GM18502 (cell line): Measurements from ENCODE around the gene PPID.
"Not testable (repeated sequence)": the region's sequence is repeated elsewhere in the genome, so short reads cannot be mapped to it uniquely, and the experiment has no call there.

Experiments
- ATAC-seq: cut with Tn5 transposase; IDR thresholded peaks from one replicate; pipeline ENCODE4 v1.9.1; 2021; ENCODE audit warnings: mild to moderate bottlenecking; ENCODE audit not compliant: unreplicated experiment, poor library complexity

The PPID gene

DNA sequence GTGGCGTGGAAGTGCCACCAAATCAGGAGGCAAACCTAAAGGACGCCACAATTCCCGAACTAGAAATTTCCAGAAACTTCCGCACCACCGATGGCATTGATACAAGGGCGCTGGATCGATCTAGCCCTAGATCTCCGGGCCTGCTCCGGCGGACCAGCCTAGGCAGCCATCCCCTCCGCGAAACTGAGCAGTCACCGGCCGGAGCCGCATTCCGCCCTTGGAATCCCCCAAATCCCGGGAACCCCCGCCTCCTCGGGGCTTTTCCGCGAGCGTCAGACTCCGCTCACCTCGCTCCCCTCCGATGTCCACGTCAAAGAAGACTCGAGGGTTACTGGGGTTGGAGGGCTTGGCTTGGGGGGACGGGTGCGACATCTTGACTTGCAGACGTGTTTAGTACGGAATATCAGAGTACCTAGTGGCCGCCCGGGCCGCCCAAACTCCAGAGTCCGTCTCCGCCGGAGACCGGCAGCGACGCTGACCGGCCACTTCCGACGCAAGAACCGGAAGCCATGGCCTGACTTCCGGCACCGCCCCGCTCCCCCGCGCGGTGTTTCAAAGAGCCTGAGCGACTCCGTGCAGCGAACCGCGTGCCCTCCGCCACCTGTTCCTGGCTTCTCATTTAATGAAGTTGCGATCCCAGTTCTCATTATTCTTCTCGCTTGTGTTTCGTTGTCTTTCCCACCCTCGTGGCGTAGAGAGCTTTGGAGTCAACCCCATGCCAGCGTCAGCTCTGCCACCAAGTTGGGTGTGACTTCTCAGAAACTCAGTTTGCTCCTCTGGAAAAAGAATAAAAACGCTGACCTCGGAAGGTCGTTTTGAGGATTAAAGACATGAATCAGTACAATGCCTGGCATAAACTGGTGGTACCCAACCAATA is at the start of gene PPID:
Gene PPID, minus strand, starts transcription at position 480 of the 877 bp plus-strand sequence. Its CDS starts 108 bp downstream, at position 372.
- peak; percentile 97 for ATAC-seq

GRCh38 chr4:158771776-158772175 is 48.6 kb upstream of the PPID start:
- ATAC-seq = no peak

GRCh38 chr4:158770671-158771070 is 47.5 kb upstream of the PPID start:
- ATAC-seq = no peak

GRCh38 chr4:158769175-158769921 is 46.2 kb upstream of the PPID start:
- peak; percentile 39 for ATAC-seq

GRCh38 chr4:158768555-158769174 is 45.5 kb upstream of the PPID start, which contains the start of gene FNIP2:
Gene FNIP2, plus strand, starts transcription at chr4:158769026. Its CDS starts 187 bp downstream, at chr4:158769213.
- peak; percentile 87 for ATAC-seq

DNA sequence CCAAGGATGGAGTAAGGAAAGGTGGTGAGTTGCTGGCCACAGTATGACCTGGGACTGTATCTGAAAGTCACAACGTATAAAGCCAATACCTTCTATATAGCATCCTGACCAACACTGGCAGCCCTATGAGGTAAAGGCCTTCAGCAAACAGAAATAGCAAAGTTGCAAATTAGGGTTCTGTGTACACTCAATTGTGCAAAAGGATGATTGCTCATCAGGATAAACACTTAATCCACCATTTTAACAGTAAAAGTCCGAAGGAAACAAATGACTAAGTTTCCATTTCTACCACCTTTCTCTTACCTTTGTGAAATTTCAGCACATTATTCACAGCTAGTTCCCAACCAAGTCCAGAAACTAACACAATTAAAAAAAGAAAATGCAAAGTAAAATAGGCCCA is 44.3 kb upstream of the PPID start:
- no peak for ATAC-seq

DNA sequence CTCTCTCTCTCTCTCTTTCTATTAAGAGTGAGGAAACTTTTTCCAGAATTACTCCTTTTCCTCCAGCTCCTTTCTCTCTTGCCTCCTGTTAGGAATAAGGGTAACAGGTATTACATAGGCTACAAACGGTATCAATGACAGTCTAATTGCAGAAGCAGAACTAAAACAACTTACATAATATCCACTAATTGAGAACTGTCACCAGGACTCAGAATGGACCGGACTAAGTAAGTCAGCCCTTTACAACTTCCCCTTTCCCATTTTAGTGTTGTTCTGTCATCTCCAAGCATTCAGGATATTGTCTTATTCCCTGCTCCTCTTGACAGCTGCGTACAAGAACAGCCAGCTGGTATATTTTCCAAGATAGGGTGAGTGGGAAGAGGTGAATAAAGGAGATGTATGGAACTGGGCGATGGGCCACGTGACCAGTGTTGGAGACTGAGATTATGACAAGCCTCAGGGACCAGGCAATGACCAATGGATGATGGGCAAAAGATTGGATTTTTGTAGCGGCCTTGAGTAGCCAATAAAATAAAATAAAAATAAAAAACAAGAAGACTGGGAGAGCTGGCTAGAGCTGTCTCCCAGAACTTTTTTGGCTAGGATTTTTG is 43.3 kb upstream of the PPID start:
- no peak for ATAC-seq

DNA sequence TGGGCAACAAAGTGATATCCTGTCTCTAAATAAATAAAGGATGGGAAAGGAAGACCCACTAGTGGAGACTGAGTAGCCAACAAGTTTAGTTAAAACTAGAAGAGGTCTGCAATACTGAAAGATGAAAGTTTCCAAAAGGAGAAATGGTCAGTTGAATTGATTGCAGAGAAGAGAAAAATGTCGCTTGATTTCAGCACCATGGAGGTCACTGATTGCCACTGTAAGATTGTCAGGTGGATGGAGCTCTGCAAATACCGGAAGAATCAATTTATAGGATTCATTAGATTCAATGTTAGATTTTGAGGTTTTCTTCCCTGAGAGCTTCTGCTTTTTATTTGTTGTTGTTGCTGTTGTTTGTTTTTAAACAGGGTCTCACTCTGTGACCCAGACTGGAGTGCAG is 40.3 kb upstream of the PPID start:
- ATAC-seq = no peak

- no peak for ATAC-seq
Observed at GRCh38 chr4:158762553-158762952, 39.4 kb upstream of the PPID start.

DNA sequence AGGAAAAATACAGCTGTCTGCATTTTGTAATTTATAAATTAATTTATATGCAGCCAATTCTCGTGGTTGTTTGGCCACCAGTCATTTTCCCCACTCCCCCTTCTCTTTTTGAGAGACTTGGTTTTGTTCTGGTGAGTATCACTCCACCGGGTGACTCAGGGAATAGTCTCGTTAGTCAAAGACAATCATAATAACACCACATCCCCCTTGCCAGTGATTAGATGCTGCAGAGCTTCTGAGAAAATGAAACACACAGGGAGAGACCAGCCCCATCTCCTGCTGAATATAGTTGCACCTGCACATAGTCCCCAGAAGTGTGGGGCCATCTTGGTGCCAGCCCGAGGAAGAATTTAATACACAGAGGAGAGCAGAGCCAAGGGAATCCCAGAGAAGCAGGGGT is 37.7 kb upstream of the PPID start:
- no peak for ATAC-seq

- ATAC-seq = not testable (repeated sequence)
Observed at GRCh38 chr4:158759539-158759938, 36.3 kb upstream of the PPID start.

GRCh38 chr4:158758703-158759102 is 35.5 kb upstream of the PPID start:
- ATAC-seq = no peak

GRCh38 chr4:158758142-158758541 is 34.9 kb upstream of the PPID start:
- ATAC-seq = no peak

DNA sequence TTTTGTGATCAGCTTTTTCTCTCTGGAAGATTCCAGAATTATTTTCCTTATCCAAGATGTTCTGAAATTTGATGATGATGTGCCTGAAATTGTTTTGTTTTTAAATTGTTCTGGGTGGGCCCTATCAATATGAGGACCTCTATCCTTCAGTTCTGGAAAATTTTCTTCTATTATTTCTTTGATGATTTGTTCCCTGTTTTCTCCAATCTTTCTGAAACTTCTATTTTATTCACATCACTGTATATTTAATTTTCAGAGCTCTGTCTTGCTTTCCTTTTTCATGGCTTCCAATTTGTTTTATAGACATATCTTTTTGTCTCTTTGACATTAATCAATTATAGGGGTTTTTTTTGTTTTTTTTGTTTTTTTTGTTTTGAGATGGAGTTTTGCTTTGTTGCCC is 33.4 kb upstream of the PPID start:
- ATAC-seq = no peak

DNA sequence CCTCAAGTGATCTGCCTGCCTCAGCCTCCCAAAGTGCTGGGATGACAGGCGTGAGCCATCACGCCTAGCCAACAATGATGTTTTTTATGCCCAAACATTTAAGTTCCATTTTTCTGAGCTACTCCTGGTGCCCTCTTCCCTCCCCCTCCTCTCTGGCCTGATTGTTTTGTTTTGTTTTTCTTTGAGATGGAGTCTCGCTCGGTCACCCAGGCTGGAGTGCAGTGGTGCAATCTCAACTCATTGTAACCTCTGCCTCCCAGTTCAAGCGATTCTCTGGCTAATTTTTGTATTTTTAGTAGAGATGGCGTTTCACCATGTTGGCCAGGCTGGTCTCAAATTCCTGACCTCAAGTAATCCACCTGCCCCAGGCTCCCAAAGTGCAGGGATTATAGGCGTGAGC is 32.6 kb upstream of the PPID start:
- ATAC-seq = not testable (repeated sequence)

DNA sequence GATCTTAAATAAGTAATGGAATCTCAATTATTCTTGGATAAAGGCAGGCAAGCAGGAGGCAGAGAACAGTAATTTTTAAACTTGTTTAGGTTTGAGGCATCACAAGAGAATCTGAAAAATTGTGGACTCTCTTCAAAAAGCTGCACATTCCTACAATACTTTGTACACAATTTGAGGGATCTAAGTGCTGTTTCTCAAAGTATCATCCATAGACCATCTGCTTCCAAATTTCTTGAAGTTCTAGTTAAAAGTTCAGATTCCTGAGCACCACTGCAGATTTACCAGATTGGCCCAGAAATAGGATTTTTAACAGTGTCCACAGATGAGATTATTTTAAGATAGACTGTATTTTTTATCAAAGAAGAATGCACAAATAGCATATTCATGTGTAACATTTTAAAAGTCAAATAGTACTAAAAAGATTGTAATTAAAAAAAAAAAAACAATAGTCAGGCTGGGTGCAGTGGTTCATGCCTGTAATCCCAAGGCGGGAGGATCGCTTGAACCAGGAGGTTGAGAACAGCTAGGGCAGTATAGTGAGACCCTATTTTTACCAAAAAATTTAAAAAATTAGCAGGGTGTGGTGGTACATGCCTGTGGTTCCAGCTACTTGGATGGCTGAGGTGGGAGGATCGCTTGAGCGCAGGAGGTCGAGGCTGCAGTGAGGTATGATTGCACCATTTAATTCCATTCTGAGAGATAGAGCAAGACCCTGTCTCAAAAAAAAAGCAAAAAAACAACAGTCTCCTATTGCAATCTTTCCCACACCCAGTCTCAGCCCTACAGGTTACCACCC is 31.4 kb upstream of the PPID start:
- no peak for ATAC-seq

DNA sequence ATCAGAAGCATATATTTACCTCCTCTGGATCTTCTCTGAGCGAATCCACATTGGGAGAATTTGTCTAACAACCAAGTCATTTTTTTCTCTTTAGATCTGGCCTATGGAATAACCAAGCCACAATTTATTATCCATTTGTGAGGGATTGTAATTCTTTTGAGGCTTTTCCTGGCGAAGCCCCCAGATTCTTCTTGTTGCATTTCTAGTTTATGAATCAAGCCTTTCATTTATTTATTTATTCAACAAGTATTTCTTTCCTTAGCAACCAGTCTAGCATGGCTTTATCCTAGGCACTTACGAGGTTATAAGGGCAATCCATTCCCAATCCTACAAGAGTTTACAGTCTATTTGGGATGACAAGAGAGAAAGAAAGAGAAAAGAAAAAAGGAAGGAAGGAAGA is 27.2 kb upstream of the PPID start:
- no peak for ATAC-seq

GRCh38 chr4:158746537-158746936 is 23.3 kb upstream of the PPID start:
- not testable (repeated sequence) for ATAC-seq

GRCh38 chr4:158741326-158742021 is 18.3 kb upstream of the PPID start:
- ATAC-seq = no peak
